Measurements from ENCODE around the gene TTC7B. TPM values are rescaled to one million over a fixed set of nuclear protein-coding genes. Genes with fewer than 3 reads are reported as not detected.

TTC7B gene
- total and polyA plus RNA-seq, 2 of the 8 experiments (the other 6 are each of a cell fraction or from before 2014, with no cell fraction given) = 23.7 to 34.0 TPM

- TF ChIP-seq BRCA1 (IDR thresholded peaks at IDR 0.05; ENCODE audit: low read depth, low read length) (no peak), CHD1 (IDR thresholded peaks at IDR 0.05; ENCODE audit: low read depth, low read length) (no peak), KDM5A (IDR thresholded peaks at IDR 0.05; ENCODE audit: low read length) (no peak), TEAD4 (IDR thresholded peaks at IDR 0.05; ENCODE audit: low read depth, low read length) (peak; percentile 97), NANOG (IDR thresholded peaks at IDR 0.05; ENCODE audit: insufficient read depth, low read depth, low read length, poor library complexity, severe bottlenecking) (no peak), TAF7 (optimal IDR thresholded peaks at IDR 0.05; ENCODE audit: borderline replicate concordance, low read depth, low read length) (no peak), CEBPB (IDR thresholded peaks at IDR 0.05; ENCODE audit: low read depth, low read length) (no peak), POLR2A (IDR thresholded peaks at IDR 0.05; ENCODE audit: control extremely low read depth in 1 of 2, low read depth in 2 of 2, low read length in 2 of 2) (no peak), SIRT6 (IDR thresholded peaks at IDR 0.05; ENCODE audit: low read length) (no peak), CHD2 (IDR thresholded peaks at IDR 0.05; ENCODE audit: low read length) (no peak), MAFK (IDR thresholded peaks at IDR 0.05; ENCODE audit: low read depth, low read length) (no peak), EZH2 (IDR thresholded peaks at IDR 0.05; ENCODE audit: low read depth, low read length, severe bottlenecking) (no peak), GABPA (IDR thresholded peaks at IDR 0.05; ENCODE audit: borderline replicate concordance, insufficient read depth, low read length) (no peak), MAX (IDR thresholded peaks at IDR 0.05) (peak; percentile 79; the same call in 1 of the 2 replicates), HDAC6 (IDR thresholded peaks at IDR 0.05; ENCODE audit: low read depth, low read length) (no peak), SUZ12 (IDR thresholded peaks at IDR 0.05; ENCODE audit: low read length) (no peak), EGR1 (IDR thresholded peaks at IDR 0.05; ENCODE audit: borderline replicate concordance, low read depth, low read length) (no peak), POU5F1 (IDR thresholded peaks at IDR 0.05; ENCODE audit: low read depth, low read length) (no peak), GTF2F1 (IDR thresholded peaks at IDR 0.05; ENCODE audit: borderline replicate concordance, low read depth, low read length) (no peak), PHF8 (conservative IDR thresholded peaks at IDR 0.05; ENCODE audit: low read depth, low read length) (no peak), SP4 (IDR thresholded peaks at IDR 0.05; ENCODE audit: low read length) (no peak)
These were observed 170.3 kb downstream of the TTC7B start (continued) for GRCh38 chr14:90645842-90646443.
